H1 (cell line): ENCODE measurements around the gene APBA2. TPM values are rescaled to one million over a fixed set of nuclear protein-coding genes. Genes with fewer than 3 reads are reported as not detected.

Experiments used
- CTCF ChIA-PET: fragments of 300-600 bp; sonication (Branson Sonifier 250); formaldehyde crosslinking; loops from one replicate; lab custom pipeline; 2021; ENCODE audit not compliant: partially characterized antibody; lab: Charles Lee
- POLR2A ChIA-PET: fragments of 300-600 bp; sonication (Branson Sonifier 250); formaldehyde crosslinking; loops from one replicate; lab custom pipeline; 2021; ENCODE audit warnings: inconsistent platforms; ENCODE audit not compliant: partially characterized antibody; lab: Charles Lee
- DNase-seq, 2 experiments: peaks; one replicate each; pipeline versions ENCODE4 v3.0.0 to v3.0.0-alpha.2; 2010 to 2022; ENCODE audit warnings: low spot score in 2 of 2, low read depth in 1 of 2, mixed read lengths in 1 of 2
- FAIRE-seq: peaks from 2 replicates; lab custom pipeline; 2011; peaks lifted over from hg19 to GRCh38; lab: Jason Lieb, UNC
- H2AFZ ChIP-seq: 2 replicates; pipeline ENCODE4 v1.8.1; 2012; ENCODE audit warnings: low read length, inconsistent platforms
- H2AK5ac ChIP-seq: 2 replicates; pipeline ENCODE4 v1.6.1; 2013; ENCODE audit warnings: low read depth, low read length
- H2BK120ac ChIP-seq: replicated peaks from 2 replicates; pipeline ENCODE3; 2013; ENCODE audit warnings: low read depth, low read length, inconsistent platforms
- H2BK12ac ChIP-seq: 2 replicates; pipeline ENCODE4 v1.6.1; 2013; ENCODE audit warnings: low read depth, low read length
- H2BK15ac ChIP-seq: 2 replicates; pipeline ENCODE4 v1.6.1; 2013; ENCODE audit warnings: low read length
- H2BK20ac ChIP-seq: 2 replicates; pipeline ENCODE4 v1.6.1; 2013; ENCODE audit warnings: low read length
- H2BK5ac ChIP-seq: 2 replicates; pipeline ENCODE4 v1.6.1; 2013; ENCODE audit warnings: low read depth, low read length
- H3K14ac ChIP-seq: 2 replicates; pipeline ENCODE4 v1.6.1; 2013; ENCODE audit warnings: inconsistent platforms; ENCODE audit not compliant: insufficient read length
- H3K18ac ChIP-seq: 2 replicates; pipeline ENCODE4 v1.6.1; 2013; ENCODE audit warnings: low read length; ENCODE audit errors: extremely low read depth
- H3K23ac ChIP-seq: 2 replicates; pipeline ENCODE4 v1.6.1; 2013; ENCODE audit warnings: inconsistent platforms; ENCODE audit not compliant: insufficient read length
- H3K23me2 ChIP-seq: 2 replicates; pipeline ENCODE4 v1.6.1; 2013; ENCODE audit warnings: low read depth, low read length
- H3K27ac ChIP-seq: 2 replicates; pipeline ENCODE4 v1.6.1; 2011; ENCODE audit warnings: low read depth, low read length, inconsistent platforms
- H3K27me3 ChIP-seq, 4 experiments: replicated peaks in 1 of 4; 1 replicate in 1 of 4; 2 replicates in 3 of 4; pipeline versions ENCODE4 v1.6.1 to v1.8.1; 2011 to 2013; ENCODE audit warnings: low read length in 3 of 4, mild to moderate bottlenecking in 3 of 4, inconsistent platforms in 2 of 4, mixed read lengths in 2 of 4, moderate library complexity in 1 of 4; ENCODE audit not compliant: control insufficient read depth in 3 of 4, insufficient read depth in 3 of 4; ENCODE audit errors: extremely low read depth in 1 of 4
- H3K36me3 ChIP-seq, 4 experiments: 2 replicates each; pipeline versions ENCODE4 v1.6.1 to v1.8.1; 2011 to 2013; ENCODE audit warnings: mild to moderate bottlenecking in 4 of 4, low read length in 3 of 4, moderate library complexity in 2 of 4, control low read depth in 1 of 4, inconsistent platforms in 1 of 4; ENCODE audit not compliant: insufficient read depth in 4 of 4, control insufficient read depth in 2 of 4
- H3K4ac ChIP-seq: replicated peaks from 2 replicates; pipeline ENCODE3; 2013; ENCODE audit warnings: low read length, low read depth, mixed read lengths, inconsistent platforms; ENCODE audit not compliant: insufficient read length
- H3K4me1 ChIP-seq, 4 experiments: replicated peaks in 1 of 4; 1 replicate in 1 of 4; 2 replicates in 3 of 4; pipeline versions ENCODE4 v1.6.1 to v1.8.1; 2011 to 2013; ENCODE audit warnings: low read length in 3 of 4, inconsistent platforms in 2 of 4, mixed read lengths in 1 of 4; ENCODE audit not compliant: insufficient read depth in 4 of 4, control insufficient read depth in 3 of 4
- H3K4me2 ChIP-seq, 2 experiments: 2 replicates each; pipeline versions ENCODE4 v1.6.1 to v1.8.1; 2011 to 2013; ENCODE audit warnings: low read depth in 2 of 2, low read length in 2 of 2, control low read depth in 1 of 2, inconsistent platforms in 1 of 2, mild to moderate bottlenecking in 1 of 2; ENCODE audit not compliant: insufficient read depth in 1 of 2
- H3K4me3 ChIP-seq, 4 experiments: fragments of 200-600, 300-600 bp in 1 of 4; sonication (generic), shearing (Covaris generic), sonication (Bioruptor Twin) in 1 of 4; 2 replicates each; pipeline versions ENCODE4 v1.5.1 to v1.8.1; 2011 to 2016; ENCODE audit warnings: low read length in 4 of 4, low read depth in 3 of 4, control low read depth in 2 of 4, inconsistent platforms in 2 of 4, mild to moderate bottlenecking in 2 of 4, mixed read lengths in 1 of 4, moderate library complexity in 1 of 4; ENCODE audit not compliant: insufficient read depth in 2 of 4; ENCODE audit errors: extremely low read depth in 1 of 4
- H3K56ac ChIP-seq: replicated peaks from 2 replicates; pipeline ENCODE3; 2013; ENCODE audit warnings: low read depth, mild to moderate bottlenecking, mixed read lengths, low read length, inconsistent platforms; ENCODE audit not compliant: insufficient read length
- H3K79me1 ChIP-seq: 2 replicates; pipeline ENCODE4 v1.6.1; 2013; ENCODE audit warnings: low read depth, low read length, control low read depth
- H3K79me2 ChIP-seq, 2 experiments: 2 replicates each; pipeline versions ENCODE4 v1.6.1 to v1.8.1; 2012 to 2013; ENCODE audit warnings: low read length in 2 of 2, mild to moderate bottlenecking in 2 of 2, inconsistent platforms in 1 of 2; ENCODE audit not compliant: insufficient read depth in 2 of 2, control insufficient read depth in 1 of 2
- H3K9ac ChIP-seq, 4 experiments: replicated peaks in 1 of 4; 1 replicate in 1 of 4; 2 replicates in 3 of 4; pipeline versions ENCODE4 v1.6.1 to v1.8.1; 2011 to 2013; ENCODE audit warnings: low read depth in 3 of 4, low read length in 3 of 4, control low read depth in 2 of 4, mild to moderate bottlenecking in 2 of 4, moderate library complexity in 2 of 4, inconsistent platforms in 1 of 4; ENCODE audit errors: extremely low read depth in 1 of 4
- H3K9me3 ChIP-seq, 2 experiments: 2 replicates each; pipeline versions ENCODE4 v1.6.1 to v1.8.1; 2012 to 2013; ENCODE audit warnings: mild to moderate bottlenecking in 2 of 2, moderate library complexity in 2 of 2, control low read depth in 1 of 2, inconsistent platforms in 1 of 2, low read depth in 1 of 2, low read length in 1 of 2, mixed read lengths in 1 of 2; ENCODE audit not compliant: insufficient read depth in 2 of 2
- H4K20me1 ChIP-seq, 2 experiments: replicated peaks in 1 of 2; 2 replicates each; pipeline versions ENCODE3 to v1.8.1; 2011 to 2013; ENCODE audit warnings: inconsistent platforms in 2 of 2, low read length in 2 of 2, mild to moderate bottlenecking in 1 of 2; ENCODE audit not compliant: insufficient read depth in 2 of 2, control insufficient read depth in 1 of 2
- H4K5ac ChIP-seq: 2 replicates; pipeline ENCODE4 v1.6.1; 2013; ENCODE audit warnings: low read length, low read depth, mixed read lengths, inconsistent platforms; ENCODE audit not compliant: insufficient read length
- H4K8ac ChIP-seq: 2 replicates; pipeline ENCODE4 v1.8.0; 2013; ENCODE audit warnings: mild to moderate bottlenecking, moderate library complexity, low read length, inconsistent platforms; ENCODE audit not compliant: insufficient read depth; ENCODE audit errors: extremely low read depth
- H4K91ac ChIP-seq: replicated peaks from 2 replicates; pipeline ENCODE3; 2013; ENCODE audit warnings: low read length, mixed read lengths, inconsistent platforms; ENCODE audit not compliant: insufficient read length
- CBX5 ChIP-seq: fragments of 300-800, 300-1000 bp; sonication (generic); IDR thresholded peaks from 2 replicates; pipeline ENCODE4 v1.7.1; 2016; ENCODE audit warnings: antibody characterized with exemption, low read length, low read depth
- CBX8 ChIP-seq: fragments of 300-800, 300-1000 bp; sonication (generic); IDR thresholded peaks from 2 replicates; pipeline ENCODE4 v1.7.1; 2016; ENCODE audit warnings: low read depth, low read length, borderline replicate concordance
- CHD1 ChIP-seq: IDR thresholded peaks from 2 replicates; pipeline ENCODE4 v1.6.1; 2012; ENCODE audit warnings: low read depth, low read length, improper control_type of control experiment
- CTBP2 ChIP-seq: IDR thresholded peaks from 2 replicates; pipeline ENCODE4 v1.7.0; 2011; ENCODE audit warnings: borderline replicate concordance, mild to moderate bottlenecking, moderate library complexity, mixed read lengths, low read length; ENCODE audit not compliant: insufficient read depth, insufficient read length
- JUN ChIP-seq: IDR thresholded peaks from 2 replicates; pipeline ENCODE4 v1.6.1; 2011; ENCODE audit warnings: low read depth, mild to moderate bottlenecking, improper control_type of control experiment, low read length
- JUND ChIP-seq: IDR thresholded peaks from 2 replicates; pipeline ENCODE4 v1.6.1; 2011; ENCODE audit warnings: mild to moderate bottlenecking, improper control_type of control experiment, low read length
- KDM4A ChIP-seq: IDR thresholded peaks from one replicate; pipeline ENCODE4 v1.7.1; 2012; ENCODE audit warnings: low read depth, mild to moderate bottlenecking, moderate library complexity, low read length, inconsistent platforms; ENCODE audit not compliant: severe bottlenecking
- KDM5A ChIP-seq: fragments of 200-600 bp; IDR thresholded peaks from 2 replicates; pipeline ENCODE4 v1.7.1; 2012; ENCODE audit warnings: mild to moderate bottlenecking, low read length, inconsistent platforms, mixed read lengths
- USF2 ChIP-seq: IDR thresholded peaks from 2 replicates; pipeline ENCODE4 v1.6.1; 2011; ENCODE audit warnings: low read length, improper control_type of control experiment
- YY1 ChIP-seq: IDR thresholded peaks from 2 replicates; pipeline ENCODE4 v1.6.1; 2011; ENCODE audit warnings: low read depth, mild to moderate bottlenecking, low read length
- WGBS, 2 experiments: shearing (Covaris generic) in 1 of 2; methylation state at CpG; one replicate each; pipeline versions ENCODE4 v1.1.6 to v1.1.7; 2013 to 2015; ENCODE audit warnings: low lambda C conversion rate in 2 of 2, mixed read lengths in 2 of 2, inconsistent platforms in 1 of 2, low coverage in 1 of 2, missing lambda C conversion rate in 1 of 2; ENCODE audit not compliant: insufficient replicate concordance in 2 of 2, insufficient coverage in 1 of 2, insufficient read length in 1 of 2; ENCODE audit errors: extremely low coverage in 1 of 2, missing lambda C conversion rate in 1 of 2; 5-methylcytosine and 5-hydroxymethylcytosine counted together
- polyA plus RNA-seq, 7 experiments: library from polyadenylated mRNA; depleted of rRNA in 3 of 7; stranded (reverse) in 5 of 7; unstranded in 2 of 7; fragments of >200 nt in 5 of 7; fragments of 200-250 nt in 2 of 7; gene quantifications; 1 replicate in 5 of 7; 2 replicates in 1 of 7; 4 replicates in 1 of 7; pipeline versions ENCODE4 v1.2.1 to v1.2.3, GENCODE V29; 2011 to 2013; ENCODE audit warnings: missing spikeins in 2 of 7, mixed read lengths in 2 of 7
- total RNA-seq: library from RNA; stranded (reverse); fragmentation: NEBNext Ultra II Directional; extraction: Animal tissue kit (Norgen Biotek cat#: 25700); gene quantifications from 2 replicates; pipeline ENCODE4 v1.2.1, GENCODE V29; 2021

APBA2 gene
- total and polyA plus RNA-seq, 2 of the 8 experiments (the other 6 are each of a cell fraction or from before 2014, with no cell fraction given): 15.5 to 19.0 TPM

- no peak overlapping the region; the same call in 1 of the 2 replicates for H2AK5ac ChIP-seq
- no peak overlapping the region for H3K14ac ChIP-seq
- ChIA-PET POLR2A (no interaction called here), CTCF (interaction anchor here (0.6 to 9.4 kb wide), 10 partner anchors 9 to 112 kb away, joined by 3 to 88 read pairs (median 6); no protein-coding TSS in a partner anchor)
- no peak overlapping the region for H2BK20ac ChIP-seq
- H3K9me3 ChIP-seq: no peaks in the 10 kb centered on the region
- H3K4me2 ChIP-seq: no peak overlapping the region
- H3K18ac ChIP-seq: no peak overlapping the region
- no peak overlapping the region for H3K4ac ChIP-seq
- H4K91ac ChIP-seq: no peak overlapping the region
- H3K27ac ChIP-seq: no peak overlapping the region
- H3K23me2 ChIP-seq: no peaks in the 10 kb centered on the region
- peaks cover 0 to 11% (median 6%) of the 10 kb centered on the region in 4 experiments; a peak in 5 of 7 replicates for H3K4me1 ChIP-seq
- no peak overlapping the region for H3K56ac ChIP-seq
- H3K79me1 ChIP-seq: no peaks in the 10 kb centered on the region
- FAIRE-seq (no peak), DNase-seq (no peak)
- H3K4me3 ChIP-seq: no peak overlapping the region
- H2BK15ac ChIP-seq: no peak overlapping the region
- no peak overlapping the region for H2BK5ac ChIP-seq
- no peaks in the 10 kb centered on the region for H3K79me2 ChIP-seq
- H4K8ac ChIP-seq: peak overlapping the region; percentile 51
- peaks cover 0 to 3% of the 10 kb centered on the region in 2 experiments for H4K20me1 ChIP-seq
- no peak overlapping the region for H4K5ac ChIP-seq
- H2BK120ac ChIP-seq: no peak overlapping the region
- no peak overlapping the region for H2AFZ ChIP-seq
- 89% methylated on average over 21 of the region's 21 CpGs; no CpG with 5 or more reads in 1 of the 2 experiments for WGBS, 2 experiments
- H3K23ac ChIP-seq: no peak overlapping the region
- no peaks in the 10 kb centered on the region for H3K27me3 ChIP-seq
- no peak overlapping the region for H3K9ac ChIP-seq
- H3K36me3 ChIP-seq: no peaks in the 10 kb centered on the region
- H2BK12ac ChIP-seq: no peak overlapping the region
- no peak for TF ChIP-seq CBX8
- no peak for TF ChIP-seq KDM5A
- TF ChIP-seq JUN: no peak
- no peak for TF ChIP-seq USF2
- TF ChIP-seq CTBP2: no peak
- TF ChIP-seq CHD1: no peak
- no peak for TF ChIP-seq JUND
- TF ChIP-seq KDM4A: no peak
- TF ChIP-seq CBX5: no peak
- TF ChIP-seq YY1: no peak
Observed at GRCh38 chr15:28991236-28992171, 105.7 kb downstream of the APBA2 start.
